ENCODE measurements around the gene TPD52L3. TPM values are rescaled to one million over a fixed set of nuclear protein-coding genes. Genes with fewer than 3 reads are reported as not detected.

Gene TPD52L3
- not detected in 3 replicates for total RNA-seq
- long read RNA-seq: 0 reads

DNA sequence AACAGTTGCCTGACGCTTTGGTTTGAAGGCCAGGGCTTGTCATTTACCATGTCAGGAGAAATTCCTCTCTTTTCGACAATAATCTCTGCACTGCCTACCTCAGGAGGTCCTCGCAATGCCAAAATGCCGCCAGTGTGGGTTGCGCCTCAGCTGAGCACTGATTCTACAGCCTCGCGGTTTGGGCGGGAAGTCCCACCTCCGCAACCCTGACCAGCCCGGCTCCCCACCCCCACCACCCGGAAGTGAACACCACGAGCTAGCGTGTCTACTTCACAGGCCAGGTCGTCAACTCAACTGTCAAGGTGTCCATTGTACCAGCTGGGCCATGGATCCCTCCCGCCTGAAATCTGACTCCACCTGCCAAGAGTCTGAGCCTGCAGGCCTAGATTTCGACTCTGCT is at the start of gene TPD52L3:
TPD52L3 (plus strand) TSS at position 273 of the 400 bp plus-strand sequence. CDS start 221 bp downstream, outside the sequence.
- H3K4me3 Mint-ChIP-seq (ENCODE audit: unreplicated experiment): no peak within 1 kb of the TSS
- TF ChIP-seq, protein P1, sequence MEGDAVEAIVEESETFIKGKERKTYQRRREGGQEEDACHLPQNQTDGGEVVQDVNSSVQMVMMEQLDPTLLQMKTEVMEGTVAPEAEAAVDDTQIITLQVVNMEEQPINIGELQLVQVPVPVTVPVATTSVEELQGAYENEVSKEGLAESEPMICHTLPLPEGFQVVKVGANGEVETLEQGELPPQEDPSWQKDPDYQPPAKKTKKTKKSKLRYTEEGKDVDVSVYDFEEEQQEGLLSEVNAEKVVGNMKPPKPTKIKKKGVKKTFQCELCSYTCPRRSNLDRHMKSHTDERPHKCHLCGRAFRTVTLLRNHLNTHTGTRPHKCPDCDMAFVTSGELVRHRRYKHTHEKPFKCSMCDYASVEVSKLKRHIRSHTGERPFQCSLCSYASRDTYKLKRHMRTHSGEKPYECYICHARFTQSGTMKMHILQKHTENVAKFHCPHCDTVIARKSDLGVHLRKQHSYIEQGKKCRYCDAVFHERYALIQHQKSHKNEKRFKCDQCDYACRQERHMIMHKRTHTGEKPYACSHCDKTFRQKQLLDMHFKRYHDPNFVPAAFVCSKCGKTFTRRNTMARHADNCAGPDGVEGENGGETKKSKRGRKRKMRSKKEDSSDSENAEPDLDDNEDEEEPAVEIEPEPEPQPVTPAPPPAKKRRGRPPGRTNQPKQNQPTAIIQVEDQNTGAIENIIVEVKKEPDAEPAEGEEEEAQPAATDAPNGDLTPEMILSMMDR (IDR thresholded peaks at IDR 0.05): no peak
- H3K9me3 Mint-ChIP-seq (ENCODE audit: low read depth): peaks cover 3% of the 10 kb centered on the region
- no peaks in the 10 kb centered on the region for H3K4me1 Mint-ChIP-seq (ENCODE audit: low read depth)
- H3K27ac Mint-ChIP-seq (ENCODE audit: unreplicated experiment): no peak within 1 kb of the TSS
- H3K27me3 Mint-ChIP-seq (ENCODE audit: low read depth): peaks cover 26% of the 10 kb centered on the region
- H3K36me3 Mint-ChIP-seq (ENCODE audit: low read depth): no peaks in the 10 kb centered on the region
- DNase-seq (ENCODE audit: low spot score): no peak

DNA sequence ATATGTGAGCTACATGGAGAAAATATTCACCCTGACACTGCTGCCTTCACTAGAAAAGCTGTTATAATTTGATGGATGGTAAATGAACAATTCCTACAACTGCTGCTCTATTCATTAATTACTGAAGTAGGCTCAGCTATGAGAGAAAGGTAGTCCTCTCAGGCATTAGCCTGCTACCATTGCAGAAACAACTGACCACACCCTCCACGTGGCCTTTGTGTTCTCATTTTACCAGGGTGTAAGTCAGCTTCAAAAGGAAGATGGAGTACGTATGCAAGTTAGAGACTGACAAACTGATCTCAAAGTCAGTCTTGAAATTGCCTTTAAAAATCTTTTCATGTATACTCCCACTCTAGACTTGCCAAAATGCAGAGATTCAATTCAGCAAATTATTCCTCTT is 26.3 kb upstream of the TPD52L3 start:
- H3K36me3 Mint-ChIP-seq (ENCODE audit: low read depth): no peaks in the 10 kb centered on the region
- no peak for DNase-seq (ENCODE audit: low spot score)
- no peak overlapping the region for H3K27ac Mint-ChIP-seq (ENCODE audit: unreplicated experiment)
- no peaks in the 10 kb centered on the region for H3K4me1 Mint-ChIP-seq (ENCODE audit: low read depth)
- peaks cover 16% of the 10 kb centered on the region for H3K27me3 Mint-ChIP-seq (ENCODE audit: low read depth)
- TF ChIP-seq, protein P1 (IDR thresholded peaks at IDR 0.05): no peak
- H3K4me3 Mint-ChIP-seq (ENCODE audit: unreplicated experiment): no peak overlapping the region
- H3K9me3 Mint-ChIP-seq (ENCODE audit: low read depth): no peaks in the 10 kb centered on the region

DNA sequence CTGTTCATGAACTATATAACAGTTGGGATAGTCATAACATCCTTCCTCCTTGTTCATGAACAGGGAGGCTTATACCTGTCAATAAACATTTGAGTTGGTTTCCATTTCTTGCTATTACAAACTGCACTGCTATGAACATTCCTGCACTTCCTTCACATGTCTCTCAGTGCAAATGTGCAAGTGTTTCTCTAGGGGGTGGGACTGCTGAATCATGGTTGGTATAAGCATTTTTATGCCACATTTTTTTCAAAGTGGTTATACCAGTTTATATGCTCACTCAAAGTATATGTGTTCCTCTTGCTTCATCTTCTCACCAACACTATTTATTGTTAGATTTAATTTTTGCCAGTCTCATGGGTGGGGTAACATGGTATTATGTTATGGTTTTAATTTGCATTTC is 25.8 kb upstream of the TPD52L3 start:
- Mint-ChIP-seq H3K4me1 (ENCODE audit: low read depth) (no peaks in the 10 kb centered on the region), H3K27ac (ENCODE audit: unreplicated experiment) (no peak overlapping the region), H3K4me3 (ENCODE audit: unreplicated experiment) (no peak overlapping the region), H3K9me3 (ENCODE audit: low read depth) (no peaks in the 10 kb centered on the region), H3K27me3 (ENCODE audit: low read depth) (peaks cover 18% of the 10 kb centered on the region), H3K36me3 (ENCODE audit: low read depth) (no peaks in the 10 kb centered on the region)
- TF ChIP-seq, protein P1 (IDR thresholded peaks at IDR 0.05): no peak
- DNase-seq (ENCODE audit: low spot score): no peak

DNA sequence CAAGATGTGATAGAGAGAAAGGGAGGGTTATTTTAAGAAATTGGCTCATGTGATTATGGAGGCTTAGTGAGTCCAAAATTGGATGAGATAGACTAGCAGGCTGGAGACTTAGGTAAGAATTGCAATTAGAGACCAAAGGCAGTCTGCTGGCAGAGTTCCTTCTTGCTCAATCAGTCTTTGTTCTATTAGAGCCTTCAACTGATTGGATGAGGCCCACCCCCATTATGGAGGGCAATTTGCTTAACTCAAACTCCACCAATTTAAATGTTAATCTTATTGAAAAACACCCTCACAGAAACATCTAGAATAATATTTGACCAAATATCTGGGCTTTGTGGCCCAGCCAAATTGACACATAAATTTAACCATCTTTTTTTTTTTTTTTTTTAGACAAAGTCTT is 23.9 kb upstream of the TPD52L3 start:
- no peak overlapping the region for H3K27ac Mint-ChIP-seq (ENCODE audit: unreplicated experiment)
- TF ChIP-seq, protein P1 (IDR thresholded peaks at IDR 0.05): no peak
- peaks cover 13% of the 10 kb centered on the region for H3K27me3 Mint-ChIP-seq (ENCODE audit: low read depth)
- no peak overlapping the region for H3K4me3 Mint-ChIP-seq (ENCODE audit: unreplicated experiment)
- H3K9me3 Mint-ChIP-seq (ENCODE audit: low read depth): no peaks in the 10 kb centered on the region
- DNase-seq (ENCODE audit: low spot score): no peak
- H3K36me3 Mint-ChIP-seq (ENCODE audit: low read depth): no peaks in the 10 kb centered on the region
- no peaks in the 10 kb centered on the region for H3K4me1 Mint-ChIP-seq (ENCODE audit: low read depth)

DNA sequence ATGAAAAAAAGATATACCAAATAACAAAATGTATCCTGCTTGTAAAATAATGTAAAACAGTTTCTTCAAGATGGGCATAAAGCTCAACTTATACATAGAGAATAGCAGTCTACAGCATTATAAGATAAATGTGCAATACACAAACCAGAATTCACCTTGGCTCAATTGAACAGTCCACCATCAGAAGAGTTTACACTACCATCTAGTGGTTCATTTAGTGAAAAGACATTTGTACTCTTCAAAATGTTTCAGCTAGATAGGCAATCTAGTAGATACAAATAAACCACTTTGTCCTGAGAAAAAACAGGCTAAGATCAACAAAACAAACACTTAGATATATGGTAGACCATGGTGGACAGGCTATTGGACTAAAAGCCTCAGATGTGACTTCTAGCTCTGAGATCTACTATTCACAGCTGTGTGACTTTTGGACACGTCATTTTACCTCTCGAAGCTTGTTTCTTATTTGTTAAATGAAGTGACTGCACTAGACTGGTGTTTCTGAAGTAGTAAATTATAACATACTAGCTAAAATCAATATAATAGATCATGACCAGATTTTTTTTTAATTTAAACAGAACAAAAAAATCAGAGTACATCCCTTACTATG is 22.1 kb upstream of the TPD52L3 start:
- TF ChIP-seq, protein P1 (IDR thresholded peaks at IDR 0.05): peak; percentile 81
- Mint-ChIP-seq H3K36me3 (ENCODE audit: low read depth) (no peaks in the 10 kb centered on the region), H3K9me3 (ENCODE audit: low read depth) (no peaks in the 10 kb centered on the region), H3K27ac (ENCODE audit: unreplicated experiment) (no peak overlapping the region), H3K4me3 (ENCODE audit: unreplicated experiment) (no peak overlapping the region), H3K27me3 (ENCODE audit: low read depth) (peaks cover 13% of the 10 kb centered on the region), H3K4me1 (ENCODE audit: low read depth) (no peaks in the 10 kb centered on the region)
- DNase-seq (ENCODE audit: low spot score): no peak
